DND-41 (cell line): ENCODE measurements around the gene CXXC1.

Source experiments
- EZH2 ChIP-seq: IDR thresholded peaks from 3 replicates; pipeline ENCODE4 v1.6.1; 2012; ENCODE audit warnings: borderline replicate concordance, low read depth, mild to moderate bottlenecking, moderate library complexity, low read length, inconsistent platforms; ENCODE audit not compliant: severe bottlenecking
- TF ChIP-seq, protein P1 (sequence below): IDR thresholded peaks from 2 replicates; pipeline ENCODE4 v1.5.1; 2012; ENCODE audit warnings: borderline replicate concordance, low read length, moderate library complexity, mild to moderate bottlenecking; ENCODE audit not compliant: poor library complexity, severe bottlenecking; ENCODE audit errors: extremely low read depth

DNA sequence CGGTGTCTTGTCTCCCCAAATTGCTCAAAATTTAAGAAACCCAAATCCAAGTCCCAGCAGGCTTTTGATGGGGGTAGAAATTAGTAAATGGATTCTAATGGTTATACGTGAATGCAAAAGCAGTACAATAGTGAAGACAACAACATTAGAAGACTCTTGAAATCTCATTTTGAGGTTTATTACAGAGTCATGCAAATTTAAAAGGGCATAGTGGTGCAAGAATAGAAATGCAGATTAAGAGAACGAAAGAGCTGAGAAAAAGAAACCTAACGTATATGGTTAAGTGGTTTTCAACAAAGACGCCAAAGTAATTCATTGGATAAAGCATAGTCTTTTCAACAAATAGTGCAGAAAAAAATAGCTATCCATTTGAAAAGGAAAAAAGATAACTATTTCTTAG is 33.2 kb upstream of the CXXC1 start:
- TF ChIP-seq, protein P1, sequence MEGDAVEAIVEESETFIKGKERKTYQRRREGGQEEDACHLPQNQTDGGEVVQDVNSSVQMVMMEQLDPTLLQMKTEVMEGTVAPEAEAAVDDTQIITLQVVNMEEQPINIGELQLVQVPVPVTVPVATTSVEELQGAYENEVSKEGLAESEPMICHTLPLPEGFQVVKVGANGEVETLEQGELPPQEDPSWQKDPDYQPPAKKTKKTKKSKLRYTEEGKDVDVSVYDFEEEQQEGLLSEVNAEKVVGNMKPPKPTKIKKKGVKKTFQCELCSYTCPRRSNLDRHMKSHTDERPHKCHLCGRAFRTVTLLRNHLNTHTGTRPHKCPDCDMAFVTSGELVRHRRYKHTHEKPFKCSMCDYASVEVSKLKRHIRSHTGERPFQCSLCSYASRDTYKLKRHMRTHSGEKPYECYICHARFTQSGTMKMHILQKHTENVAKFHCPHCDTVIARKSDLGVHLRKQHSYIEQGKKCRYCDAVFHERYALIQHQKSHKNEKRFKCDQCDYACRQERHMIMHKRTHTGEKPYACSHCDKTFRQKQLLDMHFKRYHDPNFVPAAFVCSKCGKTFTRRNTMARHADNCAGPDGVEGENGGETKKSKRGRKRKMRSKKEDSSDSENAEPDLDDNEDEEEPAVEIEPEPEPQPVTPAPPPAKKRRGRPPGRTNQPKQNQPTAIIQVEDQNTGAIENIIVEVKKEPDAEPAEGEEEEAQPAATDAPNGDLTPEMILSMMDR, result no peak
- no peak for TF ChIP-seq EZH2
